Thymus (tissue), 11 donors: ENCODE measurements around the gene TMEM127. TPM values are rescaled to one million over a fixed set of nuclear protein-coding genes. Genes with fewer than 3 reads are reported as not detected.
"Not testable (repeated sequence)": the region's sequence is repeated elsewhere in the genome, so short reads cannot be mapped to it uniquely, and the experiment has no call there.

Source experiments
- DNase-seq, 9 donors: peaks; one replicate each; pipeline ENCODE4 v3.0.0-alpha.2; 2013; ENCODE audit warnings: low spot score in 9 of 9, low read depth in 6 of 9, missing footprints in 1 of 9
- H3K27ac ChIP-seq, 2 donors: one replicate each; pipeline ENCODE4 v1.5.1; 2013; ENCODE audit warnings: control low read depth in 1 of 2, low read depth in 1 of 2, low read length in 1 of 2, mild to moderate bottlenecking in 1 of 2, moderate library complexity in 1 of 2
- H3K27me3 ChIP-seq, 2 donors: one replicate each; pipeline ENCODE4 v1.5.1; 2013; ENCODE audit warnings: low read length in 1 of 2; ENCODE audit not compliant: control insufficient read depth in 2 of 2, insufficient read depth in 1 of 2
- H3K36me3 ChIP-seq, 2 donors: one replicate each; pipeline ENCODE4 v1.5.1; 2013; ENCODE audit warnings: low read length in 1 of 2, mild to moderate bottlenecking in 1 of 2, moderate library complexity in 1 of 2; ENCODE audit not compliant: control insufficient read depth in 2 of 2, insufficient read depth in 2 of 2
- H3K4me1 ChIP-seq, 2 donors: one replicate each; pipeline ENCODE4 v1.5.1; 2013; ENCODE audit warnings: low read length in 2 of 2; ENCODE audit not compliant: control insufficient read depth in 2 of 2, insufficient read depth in 2 of 2
- H3K4me3 ChIP-seq, 2 donors: one replicate each; pipeline ENCODE4 v1.5.1; 2013; ENCODE audit warnings: low read length in 2 of 2, control low read depth in 1 of 2, mild to moderate bottlenecking in 1 of 2
- H3K9me3 ChIP-seq, 2 donors: one replicate each; pipeline ENCODE4 v1.5.1; 2013; ENCODE audit warnings: low read length in 1 of 2, mild to moderate bottlenecking in 1 of 2; ENCODE audit not compliant: control insufficient read depth in 2 of 2, insufficient read depth in 1 of 2
- WGBS: extraction: QIAGEN DNeasy Blood & Tissue Kit; methylation state at CpG from one replicate; pipeline ENCODE4 v1.1.7; 2013; 5-methylcytosine and 5-hydroxymethylcytosine counted together
- polyA plus RNA-seq: library from polyadenylated mRNA; stranded (reverse); fragments of 200-250 nt; gene quantifications from one replicate; pipeline ENCODE4 v1.2.3, GENCODE V29; 2013
- total RNA-seq: library from RNA; stranded (reverse); fragments of 120-200 nt; gene quantifications from one replicate; pipeline ENCODE4 v1.2.4, GENCODE V29; 2013
- donor health status: healthy.

The TMEM127 gene
- total and polyA plus RNA-seq, 2 donors, result 6.9 to 13.7 TPM

DNA sequence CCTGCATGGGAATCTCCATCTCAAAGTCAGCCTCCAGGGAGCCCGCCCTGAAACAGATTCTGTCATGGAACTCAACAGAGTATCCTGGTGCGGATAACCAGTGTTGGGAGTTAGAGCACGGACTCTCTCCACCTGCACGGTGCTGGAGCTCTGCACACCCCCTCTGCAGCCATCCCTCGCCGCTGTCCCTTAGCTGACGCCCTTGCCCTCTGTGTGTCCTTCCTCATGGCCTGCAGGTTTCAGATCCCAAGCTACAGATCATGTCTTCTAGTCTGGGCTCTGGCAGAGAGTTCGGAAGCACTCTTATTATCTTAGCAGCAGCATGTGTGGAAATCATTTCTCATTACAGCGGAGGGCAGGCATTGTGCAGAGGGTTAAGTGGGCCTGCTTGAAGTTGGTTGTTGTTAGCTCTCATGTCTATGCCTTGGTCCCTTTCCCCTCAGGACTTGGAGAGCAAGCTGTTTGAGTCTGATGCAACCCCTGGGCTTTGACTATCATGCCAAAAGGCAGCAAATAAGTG is 26.0 kb downstream of the TMEM127 start:
- Histone ChIP-seq H3K4me3 (no peak overlapping the region), H3K4me1 (peaks cover 10 to 18% of the 10 kb centered on the region in 2 donors), H3K27ac (no peak overlapping the region), H3K27me3 (no peaks in the 10 kb centered on the region), H3K36me3 (peaks cover 0 to 4% of the 10 kb centered on the region in 2 donors), H3K9me3 (no peaks in the 10 kb centered on the region)
- DNase-seq, result no peak
- WGBS, result 98% methylated on average over 9 of the region's 9 CpGs

DNA sequence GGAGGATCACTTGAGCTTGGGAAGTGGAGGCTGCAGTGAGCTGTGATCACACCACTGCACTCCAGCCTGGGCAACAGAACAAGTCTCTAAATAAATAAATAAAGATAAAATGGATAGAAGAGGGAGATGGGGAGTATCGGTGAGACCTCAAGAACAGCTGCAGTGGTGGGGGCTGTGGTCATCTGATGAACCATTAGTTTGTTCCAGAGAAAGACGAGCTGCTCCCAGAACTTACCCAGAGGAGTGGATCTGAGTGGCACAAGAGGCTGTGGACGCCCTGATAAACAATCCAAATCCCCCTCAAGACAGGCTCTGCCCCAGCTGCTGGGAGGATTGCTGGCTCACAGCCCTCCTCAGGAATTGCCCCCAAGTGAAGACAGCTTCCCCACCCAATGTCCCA is 26.7 kb downstream of the TMEM127 start:
- no peak for DNase-seq
- Histone ChIP-seq H3K27ac (no peak overlapping the region), H3K27me3 (no peaks in the 10 kb centered on the region), H3K4me3 (no peak overlapping the region), H3K9me3 (no peaks in the 10 kb centered on the region), H3K4me1 (peaks cover 10 to 18% of the 10 kb centered on the region in 2 donors), H3K36me3 (peaks cover 0 to 4% of the 10 kb centered on the region in 2 donors)
- WGBS, result 97% methylated on average over 3 of the region's 3 CpGs

DNA sequence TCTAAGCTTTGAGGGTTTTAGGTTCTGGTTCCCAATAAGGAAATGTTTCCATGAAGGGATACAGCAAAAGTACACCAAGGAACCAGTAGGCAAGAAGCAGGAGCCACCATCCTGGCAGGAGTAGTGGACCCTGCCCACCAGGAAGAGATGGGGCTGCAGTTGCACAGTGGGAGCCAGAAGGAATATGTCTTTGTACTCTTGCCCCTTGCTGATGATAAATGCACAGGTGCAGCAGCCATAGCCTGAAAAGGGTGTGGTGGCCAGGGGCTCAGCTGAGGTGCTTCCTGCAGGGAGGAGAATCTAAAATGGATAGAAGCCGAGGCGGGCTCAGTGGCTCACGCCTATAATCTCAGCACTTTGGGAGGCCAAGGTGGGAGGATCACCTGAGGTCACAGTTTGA is 27.5 kb downstream of the TMEM127 start:
- DNase-seq, result no peak
- H3K9me3 ChIP-seq, result no peaks in the 10 kb centered on the region
- H3K4me1 ChIP-seq, result peaks cover 10 to 18% of the 10 kb centered on the region in 2 donors
- peaks cover 0 to 4% of the 10 kb centered on the region in 2 donors for H3K36me3 ChIP-seq
- H3K27me3 ChIP-seq, result no peaks in the 10 kb centered on the region
- WGBS, result 100% methylated on average over 3 of the region's 3 CpGs
- H3K4me3 ChIP-seq, result no peak overlapping the region
- no peak overlapping the region for H3K27ac ChIP-seq

DNA sequence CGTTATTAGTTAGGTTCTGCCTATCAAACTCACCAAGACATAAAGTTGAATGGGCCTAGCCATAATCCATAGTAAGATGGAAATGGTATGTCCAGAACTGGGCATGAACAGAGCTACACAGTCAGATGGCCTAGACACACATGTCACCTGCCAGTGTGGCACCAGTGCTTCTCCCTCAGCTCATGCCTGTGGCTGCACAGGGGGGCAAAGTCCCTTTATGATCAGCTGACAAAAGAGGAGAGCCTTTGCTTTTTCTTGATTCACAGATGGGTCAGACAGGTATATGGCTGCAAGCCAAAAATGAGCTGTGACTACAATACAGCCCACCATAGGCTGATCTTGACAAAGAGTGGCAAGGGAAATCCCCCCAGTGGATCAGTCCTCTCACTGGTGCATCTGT is 28.9 kb downstream of the TMEM127 start:
- no peaks in the 10 kb centered on the region for H3K27me3 ChIP-seq
- peaks cover 0 to 4% of the 10 kb centered on the region in 2 donors for H3K36me3 ChIP-seq
- peaks cover 4 to 8% of the 10 kb centered on the region in 2 donors for H3K4me1 ChIP-seq
- no peak overlapping the region for H3K4me3 ChIP-seq
- H3K9me3 ChIP-seq, result no peaks in the 10 kb centered on the region
- whole genome bisulfite sequencing, result 97% methylated on average over 1 of the region's 1 CpG
- no peak for DNase-seq
- no peak overlapping the region for H3K27ac ChIP-seq

DNA sequence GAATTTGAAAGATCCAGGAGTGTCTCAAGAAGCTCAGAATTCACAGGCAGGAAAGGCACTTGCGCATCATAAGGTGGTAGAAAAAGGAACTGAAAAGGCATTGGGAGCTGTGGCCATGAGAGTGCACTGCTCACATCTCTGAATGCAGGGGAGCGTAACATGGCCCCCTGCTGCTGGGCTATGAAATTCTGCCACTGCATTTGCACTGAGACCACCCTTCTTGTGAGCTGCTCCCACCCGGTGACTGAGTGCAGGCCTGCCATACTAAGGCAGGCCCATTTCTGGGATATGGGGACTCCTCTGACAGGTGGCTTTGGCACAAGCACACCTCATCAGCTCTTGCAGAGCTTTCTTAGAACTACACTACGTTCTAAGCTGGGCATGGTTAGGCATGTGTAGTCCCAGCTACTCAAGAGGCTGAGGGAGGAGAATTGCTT is 31.9 kb downstream of the TMEM127 start:
- no peaks in the 10 kb centered on the region for H3K27me3 ChIP-seq
- 94% methylated on average over 4 of the region's 4 CpGs for WGBS
- H3K4me1 ChIP-seq, result no peaks in the 10 kb centered on the region
- no peaks in the 10 kb centered on the region for H3K9me3 ChIP-seq
- H3K4me3 ChIP-seq, result no peak overlapping the region
- no peak for DNase-seq
- no peak overlapping the region for H3K27ac ChIP-seq
- peaks cover 0 to 4% of the 10 kb centered on the region in 2 donors for H3K36me3 ChIP-seq

DNA sequence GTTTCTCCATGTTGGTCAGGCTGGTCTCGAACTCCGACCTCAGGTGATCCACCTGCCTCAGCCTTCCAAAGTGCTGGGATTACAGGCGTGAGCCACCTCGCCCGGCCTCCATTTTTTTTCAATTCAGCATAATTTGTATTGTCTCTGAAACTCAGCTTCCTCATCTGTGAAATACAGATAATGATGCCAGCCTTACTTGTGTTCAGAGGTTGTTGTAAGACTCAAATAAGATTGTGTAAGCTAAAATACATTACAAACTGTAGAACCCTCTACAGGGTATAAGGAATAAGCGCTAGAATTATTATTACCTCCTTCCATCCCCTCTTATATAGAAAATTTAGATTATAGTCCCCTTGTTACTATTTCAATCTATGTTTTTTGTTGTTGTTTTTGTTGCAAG is 32.4 kb downstream of the TMEM127 start:
- DNase-seq, result no peak

DNA sequence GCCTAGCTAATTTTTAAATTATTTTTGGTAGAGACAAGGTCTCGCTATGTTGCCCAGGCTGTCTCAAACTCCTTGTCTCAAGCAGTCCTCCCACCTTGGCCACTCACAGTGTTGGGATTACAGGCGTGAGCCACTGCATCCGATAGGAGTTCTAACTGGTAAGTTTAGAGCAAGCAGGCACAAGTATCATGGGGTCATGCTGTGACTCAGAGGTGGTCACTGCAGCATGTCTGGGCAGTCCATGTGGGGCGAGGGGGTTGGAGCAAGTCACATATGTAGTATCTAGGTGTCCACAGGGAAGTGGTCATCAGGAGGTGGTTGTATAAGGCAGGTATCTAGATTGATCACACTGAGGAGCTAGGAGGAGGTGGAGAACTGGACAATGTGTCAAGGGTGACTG is 34.5 kb downstream of the TMEM127 start:
- WGBS, result 97% methylated on average over 4 of the region's 4 CpGs
- Histone ChIP-seq H3K27me3 (no peaks in the 10 kb centered on the region), H3K36me3 (no peaks in the 10 kb centered on the region), H3K4me1 (no peaks in the 10 kb centered on the region), H3K9me3 (no peaks in the 10 kb centered on the region), H3K27ac (no peak overlapping the region), H3K4me3 (no peak overlapping the region)
- no peak for DNase-seq

More for the DNA sequence above, 32.4 kb downstream of the TMEM127 start:
- Histone ChIP-seq H3K4me1 (no peaks in the 10 kb centered on the region), H3K9me3 (no peaks in the 10 kb centered on the region), H3K27ac (no peak overlapping the region), H3K4me3 (no peak overlapping the region), H3K36me3 (peaks cover 0 to 4% of the 10 kb centered on the region in 2 donors), H3K27me3 (no peaks in the 10 kb centered on the region)
- 98% methylated on average over 6 of the region's 6 CpGs for WGBS

DNA sequence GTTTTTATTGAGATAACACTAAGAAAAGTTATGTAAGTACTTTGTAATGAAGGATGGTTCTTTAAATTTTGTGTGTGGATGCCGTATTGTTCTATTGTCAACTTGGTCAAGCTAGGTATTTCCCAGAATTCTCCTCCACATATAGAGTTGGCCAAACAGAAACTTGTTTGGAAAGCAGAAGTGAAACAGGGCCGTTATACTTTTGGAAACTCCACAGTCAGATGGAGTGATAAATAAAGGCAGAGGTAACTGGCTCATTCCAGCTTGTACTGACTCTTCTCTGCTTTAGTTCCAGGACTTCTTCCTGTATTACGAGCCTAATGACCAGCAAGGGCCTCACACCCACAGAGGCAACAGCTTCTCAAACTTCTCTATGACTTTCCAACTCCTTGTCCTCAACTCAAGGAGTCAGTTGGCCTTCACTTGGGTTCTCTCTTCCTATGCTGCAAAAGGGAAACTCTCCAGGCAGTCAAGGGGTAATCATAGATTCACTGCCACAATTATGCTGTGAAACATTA is 40.7 kb downstream of the TMEM127 start:
- Histone ChIP-seq H3K4me3 (no peak overlapping the region), H3K4me1 (no peaks in the 10 kb centered on the region), H3K36me3 (no peaks in the 10 kb centered on the region), H3K27me3 (no peaks in the 10 kb centered on the region), H3K27ac (peak overlapping the region in 1 of 2 donors; percentile 55), H3K9me3 (no peaks in the 10 kb centered on the region)
- 39% methylated on average over 3 of the region's 3 CpGs for WGBS
- DNase-seq, result peak in 1 of 9 donors; percentile 31

DNA sequence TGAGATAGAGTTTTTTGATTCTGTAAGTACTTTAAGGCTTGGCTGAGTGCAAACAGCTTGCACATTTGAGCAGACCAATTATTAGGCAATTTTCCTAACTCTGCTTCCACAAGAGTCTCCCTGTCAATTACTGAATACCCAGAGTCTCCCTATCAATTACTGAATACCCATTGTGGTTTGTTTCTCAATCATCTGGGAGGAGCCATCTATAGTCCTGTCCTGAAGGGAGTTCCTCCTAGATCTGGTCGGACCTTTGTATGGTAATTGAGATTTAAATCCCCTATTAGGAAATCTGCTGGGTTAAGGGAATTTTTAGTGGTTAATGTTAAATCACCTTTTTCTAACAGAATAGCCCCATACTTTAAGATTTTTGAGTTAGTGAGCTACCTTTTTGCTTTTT is 44.7 kb downstream of the TMEM127 start:
- H3K9me3 ChIP-seq, DNase-seq, H3K27me3 ChIP-seq, H3K36me3 ChIP-seq, H3K4me3 ChIP-seq, H3K27ac ChIP-seq, H3K4me1 ChIP-seq: not testable (repeated sequence)
- 97% methylated on average over 1 of the region's 1 CpG for WGBS
